GM20431 (cell line): Measurements from ENCODE around the gene DNAL4.
"Not testable (repeated sequence)": the region's sequence is repeated elsewhere in the genome, so short reads cannot be mapped to it uniquely, and the experiment has no call there.

Experiments
- in situ Hi-C: fragments of 300-500 bp; cut with MseI, MboI; formaldehyde crosslinking; loops from one replicate; pipeline ENCODE4 v1.15.0; 2020; ENCODE audit warnings: low sequenced_read_pairs; ENCODE audit not compliant: unreplicated experiment

The DNAL4 gene

GRCh38 chr22:38828191-38828590 is 34.2 kb upstream of the DNAL4 start:
- in situ Hi-C loops = no loop called here

GRCh38 chr22:38827510-38827909 is 33.6 kb upstream of the DNAL4 start:
- in situ Hi-C loops = no loop called here

GRCh38 chr22:38826801-38827200 is 32.9 kb upstream of the DNAL4 start:
- in situ Hi-C loops = no loop called here

- in situ Hi-C loops = no loop called here
Observed at GRCh38 chr22:38826386-38826785, 32.4 kb upstream of the DNAL4 start.

GRCh38 chr22:38824585-38824984 is 30.6 kb upstream of the DNAL4 start:
- in situ Hi-C loops = no loop called here

GRCh38 chr22:38823637-38824036 is 29.7 kb upstream of the DNAL4 start:
- in situ Hi-C loops = no loop called here

GRCh38 chr22:38823076-38823475 is 29.1 kb upstream of the DNAL4 start:
- in situ Hi-C loops = no loop called here

GRCh38 chr22:38820020-38820419 is 26.1 kb upstream of the DNAL4 start:
- in situ Hi-C loops = no loop called here

- in situ Hi-C loops = no loop called here
Observed at GRCh38 chr22:38819387-38819940, 25.5 kb upstream of the DNAL4 start.

- in situ Hi-C loops = no loop called here
Observed at GRCh38 chr22:38817196-38817595, 23.3 kb upstream of the DNAL4 start.

- in situ Hi-C loops = no loop called here
Observed at GRCh38 chr22:38815842-38816241, 21.9 kb upstream of the DNAL4 start.

GRCh38 chr22:38811241-38811640 is 17.3 kb upstream of the DNAL4 start:
- in situ Hi-C loops = no loop called here

- in situ Hi-C loops = not testable (repeated sequence)
Observed at GRCh38 chr22:38805041-38805593, 11.2 kb upstream of the DNAL4 start.

GRCh38 chr22:38802671-38803121 is 8.8 kb upstream of the DNAL4 start:
- in situ Hi-C loops = no loop called here

GRCh38 chr22:38799265-38800002 is 5.5 kb upstream of the DNAL4 start:
- in situ Hi-C loops = no loop called here

- in situ Hi-C loops = no loop called here
Observed at GRCh38 chr22:38798496-38798895, 4.6 kb upstream of the DNAL4 start.

- in situ Hi-C loops = no loop called here
Observed at GRCh38 chr22:38796262-38796957, 2.5 kb upstream of the DNAL4 start.

- in situ Hi-C loops = no loop called here
Observed at GRCh38 chr22:38795569-38795968, 1.6 kb upstream of the DNAL4 start.

GRCh38 chr22:38793317-38793716 is 626 bp downstream of the DNAL4 start:
- in situ Hi-C loops = no loop called here

GRCh38 chr22:38792833-38793232 is 1.1 kb downstream of the DNAL4 start:
- in situ Hi-C loops = no loop called here

GRCh38 chr22:38789606-38790005 is 4.3 kb downstream of the DNAL4 start:
- in situ Hi-C loops = no loop called here
